Gastrocnemius medialis (tissue), 4 donors: Measurements from ENCODE around the gene FBXO27.

ENCODE experiments used
- POLR2A ChIP-seq, 2 donors: fragments of 450-650 bp; IDR thresholded peaks; one replicate each; pipeline ENCODE4 v1.6.1; 2017; ENCODE audit warnings: antibody characterized with exemption in 2 of 2, mild to moderate bottlenecking in 2 of 2, moderate library complexity in 2 of 2
- TF ChIP-seq, protein P1 (sequence below), 5 experiments: fragments of 450-650 bp in 3 of 5; fragments of 200-600 bp in 2 of 5; sonication (generic) in 2 of 5; IDR thresholded peaks in 4 of 5; conservative IDR thresholded peaks in 1 of 5; 1 replicate in 4 of 5; 2 replicates in 1 of 5; pipeline ENCODE4 v1.5.1; 2016 to 2019; ENCODE audit warnings: antibody characterized with exemption in 5 of 5, mild to moderate bottlenecking in 3 of 5, moderate library complexity in 3 of 5

GRCh38 chr19:39057615-39058014, 25.3 kb upstream of the FBXO27 start:
- TF ChIP-seq, protein P1, sequence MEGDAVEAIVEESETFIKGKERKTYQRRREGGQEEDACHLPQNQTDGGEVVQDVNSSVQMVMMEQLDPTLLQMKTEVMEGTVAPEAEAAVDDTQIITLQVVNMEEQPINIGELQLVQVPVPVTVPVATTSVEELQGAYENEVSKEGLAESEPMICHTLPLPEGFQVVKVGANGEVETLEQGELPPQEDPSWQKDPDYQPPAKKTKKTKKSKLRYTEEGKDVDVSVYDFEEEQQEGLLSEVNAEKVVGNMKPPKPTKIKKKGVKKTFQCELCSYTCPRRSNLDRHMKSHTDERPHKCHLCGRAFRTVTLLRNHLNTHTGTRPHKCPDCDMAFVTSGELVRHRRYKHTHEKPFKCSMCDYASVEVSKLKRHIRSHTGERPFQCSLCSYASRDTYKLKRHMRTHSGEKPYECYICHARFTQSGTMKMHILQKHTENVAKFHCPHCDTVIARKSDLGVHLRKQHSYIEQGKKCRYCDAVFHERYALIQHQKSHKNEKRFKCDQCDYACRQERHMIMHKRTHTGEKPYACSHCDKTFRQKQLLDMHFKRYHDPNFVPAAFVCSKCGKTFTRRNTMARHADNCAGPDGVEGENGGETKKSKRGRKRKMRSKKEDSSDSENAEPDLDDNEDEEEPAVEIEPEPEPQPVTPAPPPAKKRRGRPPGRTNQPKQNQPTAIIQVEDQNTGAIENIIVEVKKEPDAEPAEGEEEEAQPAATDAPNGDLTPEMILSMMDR (IDR thresholded peaks at IDR 0.05 in 4 of 5, conservative IDR thresholded peaks at IDR 0.05 in 1 of 5) = no peak
- TF ChIP-seq POLR2A (IDR thresholded peaks at IDR 0.05) = no peak
